ENCODE results near the gene CES2. TPM values are rescaled to one million over a fixed set of nuclear protein-coding genes. Genes with fewer than 3 reads are reported as not detected.

Gene CES2
- total and polyA plus RNA-seq, 9 of the 15 experiments (the other 6 are each of a cell fraction or from before 2014, with no cell fraction given) = 2.2 to 37.9 (median 24.4) TPM

GRCh38 chr16:66950971-66951790 is 15.9 kb downstream of the CES2 start (continued):
- TF ChIP-seq RERE (CRISPR knock-in tag; IDR thresholded peaks at IDR 0.05; ENCODE audit: borderline replicate concordance) (no peak), OTX1 (CRISPR knock-in tag; IDR thresholded peaks at IDR 0.05) (no peak), NFE2L1 (tag; IDR thresholded peaks at IDR 0.05; ENCODE audit: borderline replicate concordance, low read depth) (peak; percentile 63; the same call in 1 of the 2 replicates), ARNT (IDR thresholded peaks at IDR 0.05) (no peak), NR2C2 (CRISPR knock-in tag; IDR thresholded peaks at IDR 0.05) (no peak), NR2C2 (tag; IDR thresholded peaks at IDR 0.05) (no peak), FOXP4 (CRISPR knock-in tag; IDR thresholded peaks at IDR 0.05; ENCODE audit: borderline replicate concordance) (no peak), ZNF316 (IDR thresholded peaks at IDR 0.05) (peak; percentile 89), CEBPZ (IDR thresholded peaks at IDR 0.05; ENCODE audit: borderline replicate concordance, low read depth, low read length) (no peak), C11orf30 (IDR thresholded peaks at IDR 0.05; ENCODE audit: low read depth) (peak; percentile 77)
